ENCODE measurements around the gene SALL2. TPM values are rescaled to one million over a fixed set of nuclear protein-coding genes. Genes with fewer than 3 reads are reported as not detected.

The SALL2 gene
- polyA plus RNA-seq, 3 donors: 54.7 to 72.9 (median 67.9) TPM

- DNase-seq (ENCODE audit: extremely low read depth in 1 of 11, low read depth in 9 of 11, low spot score in 4 of 11): no peak
Observed at GRCh38 chr14:21535545-21536417, 9.6 kb upstream of the SALL2 start.

GRCh38 chr14:21534576-21534975 lies 8.4 kb upstream of the SALL2 start:
- DNase-seq (ENCODE audit: extremely low read depth in 1 of 11, low read depth in 9 of 11, low spot score in 4 of 11): no peak

GRCh38 chr14:21533294-21533693 lies 7.1 kb upstream of the SALL2 start:
- DNase-seq (ENCODE audit: extremely low read depth in 1 of 11, low read depth in 9 of 11, low spot score in 4 of 11): no peak

- DNase-seq (ENCODE audit: extremely low read depth in 1 of 11, low read depth in 9 of 11, low spot score in 4 of 11): no peak
Observed at GRCh38 chr14:21529515-21529914, 3.4 kb upstream of the SALL2 start.

GRCh38 chr14:21528381-21529348 lies 2.5 kb upstream of the SALL2 start:
- DNase-seq (ENCODE audit: extremely low read depth in 1 of 11, low read depth in 9 of 11, low spot score in 4 of 11): peak in 1 of 11 donors; percentile 28

GRCh38 chr14:21527318-21527679 lies 1.2 kb upstream of the SALL2 start:
- no peak for DNase-seq (ENCODE audit: extremely low read depth in 1 of 11, low read depth in 9 of 11, low spot score in 4 of 11)

GRCh38 chr14:21526672-21527317 lies 649 bp upstream of the SALL2 start:
- peak in 3 of 11 donors; percentile 42 to 64 (median 48) for DNase-seq (ENCODE audit: extremely low read depth in 1 of 11, low read depth in 9 of 11, low spot score in 4 of 11)

GRCh38 chr14:21525571-21525961 lies 580 bp downstream of the SALL2 start:
- DNase-seq (ENCODE audit: extremely low read depth in 1 of 11, low read depth in 9 of 11, low spot score in 4 of 11): peak in 3 of 11 donors; percentile 20 to 37 (median 31)

- no peak for DNase-seq (ENCODE audit: extremely low read depth in 1 of 11, low read depth in 9 of 11, low spot score in 4 of 11)
Observed at GRCh38 chr14:21524575-21525490, 1.3 kb downstream of the SALL2 start.

GRCh38 chr14:21523203-21523602 lies 2.9 kb downstream of the SALL2 start:
- no peak for DNase-seq (ENCODE audit: extremely low read depth in 1 of 11, low read depth in 9 of 11, low spot score in 4 of 11)

GRCh38 chr14:21521501-21521900 lies 4.6 kb downstream of the SALL2 start:
- no peak for DNase-seq (ENCODE audit: extremely low read depth in 1 of 11, low read depth in 9 of 11, low spot score in 4 of 11)

GRCh38 chr14:21520767-21521166 lies 5.4 kb downstream of the SALL2 start:
- no peak for DNase-seq (ENCODE audit: extremely low read depth in 1 of 11, low read depth in 9 of 11, low spot score in 4 of 11)

GRCh38 chr14:21518725-21519124 lies 7.4 kb downstream of the SALL2 start:
- no peak for DNase-seq (ENCODE audit: extremely low read depth in 1 of 11, low read depth in 9 of 11, low spot score in 4 of 11)

GRCh38 chr14:21514341-21514740 lies 11.8 kb downstream of the SALL2 start:
- DNase-seq (ENCODE audit: extremely low read depth in 1 of 11, low read depth in 9 of 11, low spot score in 4 of 11): no peak

GRCh38 chr14:21510735-21511657 lies 15.2 kb downstream of the SALL2 start, which contains the start of gene METTL3:
Gene METTL3, minus strand, starts transcription at chr14:21511340. Its CDS starts 117 bp downstream, at chr14:21511223.
- peak; percentile 93 to 99 (median 97) for DNase-seq (ENCODE audit: extremely low read depth in 1 of 11, low read depth in 9 of 11, low spot score in 4 of 11)

GRCh38 chr14:21509432-21510143 lies 16.6 kb downstream of the SALL2 start:
- DNase-seq (ENCODE audit: extremely low read depth in 1 of 11, low read depth in 9 of 11, low spot score in 4 of 11): no peak

- no peak for DNase-seq (ENCODE audit: extremely low read depth in 1 of 11, low read depth in 9 of 11, low spot score in 4 of 11)
Observed at GRCh38 chr14:21506557-21506956, 19.6 kb downstream of the SALL2 start.
